ENCODE data around the gene RBM3. TPM values are rescaled to one million over a fixed set of nuclear protein-coding genes. Genes with fewer than 3 reads are reported as not detected.
A peak's percentile ranks its signal among the peaks of the same experiment; 100 is the strongest.
"Not testable (repeated sequence)": the region's sequence is repeated elsewhere in the genome, so short reads cannot be mapped to it uniquely, and the experiment has no call there.

The RBM3 gene
- total and polyA plus RNA-seq, 10 of the 15 experiments (the other 5 are each of a cell fraction or from before 2014, with no cell fraction given): 170 to 467 (median 259) TPM

DNA sequence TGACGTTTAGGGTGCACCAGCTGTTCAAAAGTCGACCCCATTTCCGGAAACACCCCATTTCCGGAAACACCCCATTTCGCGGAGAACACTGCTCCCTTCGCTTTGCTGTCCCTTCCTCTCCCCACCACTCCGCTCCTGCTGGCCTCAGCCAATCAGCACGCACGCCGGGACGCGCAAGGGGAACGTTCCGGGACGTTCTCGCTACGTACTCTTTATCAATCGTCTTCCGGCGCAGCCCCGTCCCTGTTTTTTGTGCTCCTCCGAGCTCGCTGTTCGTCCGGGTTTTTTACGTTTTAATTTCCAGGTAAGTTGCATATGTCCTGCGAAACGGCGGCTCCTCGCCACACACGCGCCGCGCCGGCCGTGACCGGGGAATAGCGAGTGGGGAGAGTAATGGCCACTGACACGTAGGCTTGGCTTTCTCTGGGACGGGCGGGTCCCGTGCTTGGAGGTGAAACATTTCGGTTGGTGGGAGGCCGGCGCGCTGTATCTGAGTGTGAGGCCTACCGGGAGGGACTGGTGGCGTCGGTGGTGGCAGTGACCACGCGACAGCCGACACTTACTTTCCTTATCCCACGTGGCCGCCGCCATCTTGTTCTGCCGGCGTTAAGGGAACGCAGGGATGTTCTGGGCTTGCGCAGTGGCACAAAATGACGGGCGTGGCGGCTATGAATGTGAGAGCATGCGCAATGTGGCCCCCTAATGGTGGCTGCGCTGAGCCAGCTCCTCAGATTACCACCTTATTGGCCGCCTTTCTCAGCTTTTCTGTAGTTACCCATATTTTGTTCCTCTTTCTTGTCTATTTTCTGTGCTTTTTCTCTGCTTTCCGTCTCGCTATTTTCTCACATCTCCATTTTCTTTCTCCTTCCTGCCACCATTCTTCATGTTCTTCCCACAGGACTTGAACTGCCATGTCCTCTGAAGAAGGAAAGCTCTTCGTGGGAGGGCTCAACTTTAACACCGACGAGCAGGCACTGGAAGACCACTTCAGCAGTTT, at the start of gene RBM3 (continued):
- TF ChIP-seq, protein P1, sequence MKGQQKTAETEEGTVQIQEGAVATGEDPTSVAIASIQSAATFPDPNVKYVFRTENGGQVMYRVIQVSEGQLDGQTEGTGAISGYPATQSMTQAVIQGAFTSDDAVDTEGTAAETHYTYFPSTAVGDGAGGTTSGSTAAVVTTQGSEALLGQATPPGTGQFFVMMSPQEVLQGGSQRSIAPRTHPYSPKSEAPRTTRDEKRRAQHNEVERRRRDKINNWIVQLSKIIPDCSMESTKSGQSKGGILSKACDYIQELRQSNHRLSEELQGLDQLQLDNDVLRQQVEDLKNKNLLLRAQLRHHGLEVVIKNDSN (IDR thresholded peaks at IDR 0.05; ENCODE audit: borderline replicate concordance, extremely low read length, insufficient read depth, low read depth, low read length): peak; percentile 71
- peak; percentile 91 for TF ChIP-seq FOXK2 (IDR thresholded peaks at IDR 0.05)
- TF ChIP-seq RELA (IDR thresholded peaks at IDR 0.05; ENCODE audit: borderline replicate concordance, partially characterized antibody): no peak
- TF ChIP-seq EP300 (IDR thresholded peaks at IDR 0.05; ENCODE audit: borderline replicate concordance in 1 of 2, control insufficient read depth in 1 of 2, low read depth in 2 of 2, low read length in 2 of 2): no peak
- TF ChIP-seq SMAD5 (IDR thresholded peaks at IDR 0.05; ENCODE audit: low read depth): peak; percentile 82
- no peak for TF ChIP-seq SUPT20H (IDR thresholded peaks at IDR 0.05; ENCODE audit: borderline replicate concordance, control insufficient read depth, low read depth, low read length)
- no peak for TF ChIP-seq NFXL1 (IDR thresholded peaks at IDR 0.05; ENCODE audit: borderline replicate concordance)
- TF ChIP-seq HDAC2 (IDR thresholded peaks at IDR 0.05): no peak
- TF ChIP-seq SIX5 (IDR thresholded peaks at IDR 0.05; ENCODE audit: low read depth, low read length, severe bottlenecking): peak; percentile 30
- no peak for TF ChIP-seq FOXM1 (IDR thresholded peaks at IDR 0.05; ENCODE audit: low read depth, low read length)

DNA sequence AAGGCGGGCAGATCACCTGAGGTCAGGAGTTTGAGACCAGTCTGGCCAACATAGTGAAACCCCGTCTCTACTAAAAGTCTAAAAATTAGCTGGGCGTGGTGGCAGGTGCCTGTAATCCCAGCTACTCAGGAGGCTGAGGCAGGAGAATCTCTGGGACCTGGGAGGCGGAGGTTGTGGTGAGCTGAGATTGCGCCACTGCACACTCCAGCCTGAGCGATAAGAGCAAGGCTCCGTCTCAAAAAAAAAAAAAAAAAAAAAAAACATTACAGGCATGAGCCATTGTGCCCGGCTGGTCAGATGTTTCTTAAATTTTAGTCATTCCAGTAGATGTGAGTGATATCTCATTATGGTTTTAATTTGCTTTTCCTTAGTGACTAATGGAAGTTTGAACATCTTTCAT, 48.4 kb upstream of the RBM3 start:
- H3K4me3 ChIP-seq; H3K4me1 ChIP-seq (ENCODE audit: control insufficient read depth, insufficient read depth, low read length); SMC1A ChIA-PET (ENCODE audit: uncharacterized antibody, unreplicated experiment); FAIRE-seq; H3K27me3 ChIP-seq (replicated peaks in 1 of 2; ENCODE audit: control insufficient read depth in 2 of 2, insufficient read depth in 2 of 2, low read length in 1 of 2); in situ Hi-C loops (cut with MboI); H3K27ac ChIP-seq (ENCODE audit: control insufficient read depth, insufficient read depth); DNase-seq (ENCODE audit: low read depth, low spot score); H3K9me3 ChIP-seq (replicated peaks; ENCODE audit: control insufficient read depth, insufficient read depth, low read length); intact Hi-C loops (cut with micrococcal nuclease; ENCODE audit: unreplicated experiment); H2AFZ ChIP-seq (ENCODE audit: control insufficient read depth, low read depth, low read length); H4K20me1 ChIP-seq (ENCODE audit: control insufficient read depth, insufficient read depth); ATAC-seq; BruUV-seq (replicated peaks); H3K9ac ChIP-seq (ENCODE audit: control insufficient read depth, insufficient read depth, low read length); CTCF ChIA-PET; RAD21 ChIA-PET (ENCODE audit: unreplicated experiment); H3K36me3 ChIP-seq (ENCODE audit: control insufficient read depth in 2 of 2, insufficient read depth in 2 of 2, low read length in 1 of 2); H3K4me2 ChIP-seq (ENCODE audit: control insufficient read depth, insufficient read depth): not testable (repeated sequence)
- WGBS (ENCODE audit: insufficient coverage, insufficient replicate concordance, low lambda C conversion rate, missing lambda C conversion rate): 56% methylated on average over 5 of the region's 8 CpGs
- POLR2A ChIA-PET: interaction anchor here (0.7 to 2.0 kb wide), 2 partner anchors 13 to 244 kb away, joined by 4 to 5 read pairs; partner anchors contain the start of gene TBC1D25
- H3K79me2 ChIP-seq (ENCODE audit: control insufficient read depth, insufficient read depth, low read length): peaks cover 19% of the 10 kb centered on the region
